GM23248 (cell line): Measurements from ENCODE around the gene ANKRD37.

Experiments used
- EZH2 ChIP-seq: fragments of 200-600 bp; sonication (generic); IDR thresholded peaks from 2 replicates; pipeline ENCODE4 v1.6.1; 2018; ENCODE audit warnings: antibody characterized with exemption, mild to moderate bottlenecking; ENCODE audit not compliant: insufficient read depth, poor library complexity, severe bottlenecking
- EZH2phosphoT487 ChIP-seq: fragments of 200-600 bp; sonication (generic); IDR thresholded peaks from 2 replicates; pipeline ENCODE4 v1.6.1; 2018; ENCODE audit warnings: antibody characterized with exemption, moderate library complexity, mild to moderate bottlenecking, low read depth; ENCODE audit not compliant: insufficient read depth

DNA sequence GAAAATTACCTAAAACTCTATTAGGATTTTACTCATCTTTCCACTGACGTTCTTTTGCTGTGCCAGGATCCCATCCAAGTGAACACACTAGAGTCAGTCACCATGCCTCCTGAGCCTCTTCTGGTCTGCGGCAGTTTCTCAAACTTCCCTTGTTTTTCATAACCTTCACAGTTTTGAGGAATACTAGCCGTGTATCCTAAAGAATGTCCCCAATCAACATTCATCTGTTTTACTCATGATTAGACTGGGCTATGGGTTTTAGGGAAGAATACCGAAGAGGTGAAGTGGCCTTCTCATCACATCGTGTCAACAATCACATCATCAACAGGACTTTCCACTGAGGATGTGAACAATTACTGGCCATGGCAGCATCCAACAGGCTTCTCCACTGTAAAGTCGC is 5.7 kb upstream of the ANKRD37 start:
- TF ChIP-seq EZH2, result no peak
- no peak for TF ChIP-seq EZH2phosphoT487
